ENCODE data around the gene ATXN1.

DNA sequence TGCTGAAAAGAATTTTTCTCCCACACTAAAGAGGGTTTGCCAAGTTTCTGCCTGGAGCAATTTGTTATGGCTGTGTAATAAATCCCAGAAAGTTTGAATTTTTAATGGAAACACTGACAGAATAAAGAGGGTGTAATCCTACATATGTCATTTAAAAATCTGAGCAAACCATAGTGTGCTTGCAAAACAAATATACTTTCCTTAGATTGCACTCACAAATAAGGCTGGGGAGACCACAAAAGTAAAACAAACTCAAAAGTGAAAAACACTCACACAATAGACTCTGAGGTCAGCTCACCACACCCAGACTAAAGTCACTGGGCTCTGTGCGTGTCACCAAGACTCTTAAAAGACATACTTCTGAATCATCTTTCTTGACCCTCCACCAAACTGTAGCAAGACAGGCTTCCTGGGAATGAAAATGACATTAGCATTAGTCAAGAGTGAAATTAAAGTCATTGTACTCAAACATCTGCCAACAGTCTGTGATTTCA, 4.8 kb upstream of the ATXN1 start:
- TF ChIP-seq SIN3A (IDR thresholded peaks at IDR 0.05; ENCODE audit: borderline replicate concordance, low read depth, low read length) (peak; percentile 74; the same call in 1 of the 2 replicates), YY1 (IDR thresholded peaks at IDR 0.05; ENCODE audit: low read depth) (no peak)

All from SK-N-SH (cell line).